SU-DHL-6 (cell line): ENCODE results near the gene AHCY.
A peak's percentile ranks its signal among the peaks of the same experiment; 100 is the strongest.
"Not testable (repeated sequence)": the region's sequence is repeated elsewhere in the genome, so short reads cannot be mapped to it uniquely, and the experiment has no call there.

ENCODE experiments used
- H2AFZ ChIP-seq: fragments of 200-600 bp; sonication (generic); 2 replicates; pipeline ENCODE4 v1.6.1; 2014; ENCODE audit warnings: low read depth, mild to moderate bottlenecking, moderate library complexity, mixed read lengths, antibody characterized with exemption, low read length; ENCODE audit not compliant: severe bottlenecking
- H3F3A ChIP-seq: fragments of 200-600 bp; shearing (Covaris generic); 2 replicates; pipeline ENCODE4 v1.6.0; 2016; ENCODE audit warnings: antibody characterized with exemption, mild to moderate bottlenecking; ENCODE audit not compliant: insufficient read depth
- H3K27ac ChIP-seq: fragments of 200-600 bp; sonication (generic); 2 replicates; pipeline ENCODE4 v1.5.1; 2016; ENCODE audit warnings: low read depth, mild to moderate bottlenecking, low read length, moderate library complexity, mixed read lengths
- H3K27me3 ChIP-seq: fragments of 200-600 bp; sonication (generic), shearing (Covaris generic); 2 replicates; pipeline ENCODE4 v1.6.0; 2014; ENCODE audit warnings: mild to moderate bottlenecking, low read length
- H3K36me3 ChIP-seq: fragments of 200-600 bp; sonication (generic); 2 replicates; pipeline ENCODE4 v1.6.1; 2014; ENCODE audit warnings: mild to moderate bottlenecking, low read length, mixed read lengths
- H3K4me2 ChIP-seq: fragments of 300-600, 200-600 bp; shearing (Covaris generic), sonication (generic); 2 replicates; pipeline ENCODE4 v1.6.0; 2014; ENCODE audit warnings: low read length, low read depth, mild to moderate bottlenecking; ENCODE audit not compliant: poor library complexity, severe bottlenecking
- H3K4me3 ChIP-seq: fragments of 200-600 bp; sonication (generic); 2 replicates; pipeline ENCODE4 v1.5.1; 2014; ENCODE audit warnings: antibody characterized with exemption, low read length, mild to moderate bottlenecking, mixed read lengths; ENCODE audit not compliant: insufficient read depth, poor library complexity, severe bottlenecking
- H3K79me2 ChIP-seq: fragments of 200-600 bp; sonication (generic); 2 replicates; pipeline ENCODE4 v1.6.1; 2014; ENCODE audit warnings: mild to moderate bottlenecking, low read length, moderate library complexity; ENCODE audit not compliant: insufficient read depth
- H3K9ac ChIP-seq: fragments of 200-600 bp; sonication (generic); 2 replicates; pipeline ENCODE4 v1.7.0; 2014; ENCODE audit warnings: mild to moderate bottlenecking, low read length
- H3K9me2 ChIP-seq: fragments of 200-600 bp; sonication (generic); replicated peaks from 2 replicates; pipeline ENCODE4 v1.6.1; 2014; ENCODE audit warnings: low read length; ENCODE audit not compliant: insufficient read depth
- H3K9me3 ChIP-seq: fragments of 200-600 bp; sonication (generic); 2 replicates; pipeline ENCODE4 v1.6.1; 2014; ENCODE audit warnings: low read length, mixed read lengths; ENCODE audit not compliant: insufficient read depth
- H4K20me1 ChIP-seq: fragments of 200-600 bp; sonication (generic); 2 replicates; pipeline ENCODE4 v1.6.1; 2014; ENCODE audit warnings: low read depth, mild to moderate bottlenecking, antibody characterized with exemption, low read length, moderate library complexity, mixed read lengths
- EZH2phosphoT487 ChIP-seq: fragments of 200-600 bp; sonication (generic), shearing (Covaris generic); conservative IDR thresholded peaks from 2 replicates; pipeline ENCODE4 v1.6.1; 2018; ENCODE audit warnings: mild to moderate bottlenecking, antibody characterized with exemption, low read length, moderate library complexity, mixed read lengths
- TF ChIP-seq, protein P1 (sequence below): fragments of 200-600 bp; sonication (generic); IDR thresholded peaks from one replicate; pipeline ENCODE4 v1.5.1; 2017; ENCODE audit warnings: antibody characterized with exemption, mild to moderate bottlenecking, low read length, moderate library complexity; ENCODE audit not compliant: insufficient read depth, poor library complexity, severe bottlenecking

Gene AHCY

DNA sequence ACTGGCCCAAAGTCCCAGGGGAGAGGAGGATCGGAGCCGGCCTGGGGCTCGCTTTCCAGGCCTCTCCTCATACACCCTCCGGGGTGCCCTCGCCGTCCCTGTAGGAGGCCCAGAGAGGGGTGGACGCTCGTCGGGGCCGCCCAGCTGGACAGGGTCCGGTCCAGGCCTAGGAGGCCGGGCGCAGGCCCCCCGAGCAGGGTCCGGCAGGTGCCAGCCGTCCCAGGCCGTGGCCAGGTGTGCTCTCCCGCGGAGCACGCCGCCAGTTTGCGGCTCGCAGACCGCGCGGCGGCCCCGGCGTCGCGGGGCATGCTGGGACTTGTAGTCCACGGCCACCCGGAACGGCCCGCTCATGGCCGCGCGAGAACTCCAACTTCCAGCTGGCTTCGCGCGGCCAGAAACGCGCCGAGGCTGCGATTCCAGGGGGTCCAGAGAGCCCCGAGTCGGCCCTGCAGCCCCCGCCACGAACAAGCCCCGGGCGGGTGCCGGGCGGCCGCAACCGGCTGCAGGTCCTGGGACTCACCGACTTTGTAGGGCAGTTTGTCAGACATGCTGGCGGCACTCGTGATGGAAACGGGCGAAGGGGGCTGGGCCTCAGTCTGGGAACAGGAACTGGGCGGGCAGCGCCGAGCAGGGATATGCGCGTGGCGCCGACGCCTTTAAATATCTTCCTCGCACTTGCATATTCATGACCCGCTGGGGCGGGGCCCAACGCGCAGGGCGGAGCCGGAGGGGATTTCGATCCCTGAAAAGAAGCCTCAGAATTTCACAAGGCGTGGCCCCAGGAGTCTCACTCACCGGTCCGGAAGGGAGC, at the start of gene AHCY:
Gene AHCY, minus strand, starts transcription at position 633 of the 811 bp plus-strand sequence. Its CDS starts 85 bp downstream, at position 548.
- Histone ChIP-seq H3K4me2 (peak within 1 kb of the TSS; percentile 80), H3K27ac (peak within 1 kb of the TSS; percentile 78), H3K9me2 (no peaks in the 10 kb centered on the region), H3F3A (no peaks in the 10 kb centered on the region), H4K20me1 (no peaks in the 10 kb centered on the region), H3K9ac (peak within 1 kb of the TSS; percentile 91), H2AFZ (peak within 1 kb of the TSS; percentile 85), H3K79me2 (peaks cover 43% of the 10 kb centered on the region), H3K36me3 (no peaks in the 10 kb centered on the region), H3K27me3 (no peaks in the 10 kb centered on the region), H3K9me3 (no peaks in the 10 kb centered on the region), H3K4me3 (peak within 1 kb of the TSS; percentile 85)
- TF ChIP-seq, protein P1, sequence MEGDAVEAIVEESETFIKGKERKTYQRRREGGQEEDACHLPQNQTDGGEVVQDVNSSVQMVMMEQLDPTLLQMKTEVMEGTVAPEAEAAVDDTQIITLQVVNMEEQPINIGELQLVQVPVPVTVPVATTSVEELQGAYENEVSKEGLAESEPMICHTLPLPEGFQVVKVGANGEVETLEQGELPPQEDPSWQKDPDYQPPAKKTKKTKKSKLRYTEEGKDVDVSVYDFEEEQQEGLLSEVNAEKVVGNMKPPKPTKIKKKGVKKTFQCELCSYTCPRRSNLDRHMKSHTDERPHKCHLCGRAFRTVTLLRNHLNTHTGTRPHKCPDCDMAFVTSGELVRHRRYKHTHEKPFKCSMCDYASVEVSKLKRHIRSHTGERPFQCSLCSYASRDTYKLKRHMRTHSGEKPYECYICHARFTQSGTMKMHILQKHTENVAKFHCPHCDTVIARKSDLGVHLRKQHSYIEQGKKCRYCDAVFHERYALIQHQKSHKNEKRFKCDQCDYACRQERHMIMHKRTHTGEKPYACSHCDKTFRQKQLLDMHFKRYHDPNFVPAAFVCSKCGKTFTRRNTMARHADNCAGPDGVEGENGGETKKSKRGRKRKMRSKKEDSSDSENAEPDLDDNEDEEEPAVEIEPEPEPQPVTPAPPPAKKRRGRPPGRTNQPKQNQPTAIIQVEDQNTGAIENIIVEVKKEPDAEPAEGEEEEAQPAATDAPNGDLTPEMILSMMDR, result no peak
- TF ChIP-seq EZH2phosphoT487, result no peak

DNA sequence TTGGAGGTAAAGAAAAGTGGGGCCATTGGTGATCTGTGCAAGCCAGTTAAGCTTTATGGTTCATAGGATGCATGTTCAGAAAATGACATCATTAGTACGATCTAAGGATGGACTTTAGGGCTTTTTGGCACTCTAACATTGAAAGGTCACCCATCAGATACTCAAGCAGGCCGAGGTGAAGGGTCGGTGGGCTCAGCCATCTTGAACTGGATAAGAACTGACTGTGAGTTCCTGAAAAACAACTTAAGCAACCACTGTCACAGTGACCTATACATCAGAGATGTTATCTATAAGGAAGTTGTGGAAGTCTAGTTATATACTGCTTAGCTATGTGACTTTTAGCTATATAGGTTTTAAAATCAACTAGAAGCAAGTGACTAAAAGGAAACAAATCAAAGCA, 46.9 kb upstream of the AHCY start:
- Histone ChIP-seq H3F3A (no peaks in the 10 kb centered on the region), H3K9ac (no peak overlapping the region), H3K27me3 (no peaks in the 10 kb centered on the region), H3K4me3 (no peak overlapping the region), H3K36me3 (no peaks in the 10 kb centered on the region), H2AFZ (no peak overlapping the region), H3K27ac (no peak overlapping the region), H3K4me2 (no peak overlapping the region), H3K9me2 (no peaks in the 10 kb centered on the region), H3K79me2 (no peaks in the 10 kb centered on the region), H4K20me1 (no peaks in the 10 kb centered on the region), H3K9me3 (no peaks in the 10 kb centered on the region)
- TF ChIP-seq, protein P1, result no peak
- TF ChIP-seq EZH2phosphoT487, result no peak

DNA sequence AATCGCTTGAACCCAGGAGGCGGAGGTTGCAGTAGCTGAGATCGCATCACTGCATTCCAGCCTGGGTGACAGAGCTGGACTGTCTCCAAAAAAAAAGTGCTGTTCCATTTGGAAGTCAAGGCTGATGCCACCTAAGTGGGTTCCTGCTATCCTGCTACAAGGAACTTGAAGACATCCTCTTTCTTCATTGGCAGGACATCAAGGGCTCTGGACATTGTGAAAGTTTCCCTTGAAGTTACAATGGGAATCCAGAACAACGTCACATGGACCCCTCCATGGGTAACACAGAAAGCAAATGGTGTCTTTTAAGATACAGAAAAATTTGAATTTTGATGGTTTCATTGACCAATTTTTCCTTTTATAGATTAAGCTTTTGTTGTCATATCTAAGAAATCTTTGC, 44.4 kb upstream of the AHCY start:
- Histone ChIP-seq H2AFZ (no peak overlapping the region), H3K36me3 (no peaks in the 10 kb centered on the region), H3F3A (no peaks in the 10 kb centered on the region), H3K4me2 (no peak overlapping the region), H4K20me1 (no peaks in the 10 kb centered on the region), H3K9me3 (no peaks in the 10 kb centered on the region), H3K4me3 (no peak overlapping the region), H3K79me2 (no peaks in the 10 kb centered on the region), H3K9me2 (no peaks in the 10 kb centered on the region), H3K27me3 (no peaks in the 10 kb centered on the region), H3K27ac (no peak overlapping the region), H3K9ac (no peak overlapping the region)
- TF ChIP-seq, protein P1, result no peak
- no peak for TF ChIP-seq EZH2phosphoT487

DNA sequence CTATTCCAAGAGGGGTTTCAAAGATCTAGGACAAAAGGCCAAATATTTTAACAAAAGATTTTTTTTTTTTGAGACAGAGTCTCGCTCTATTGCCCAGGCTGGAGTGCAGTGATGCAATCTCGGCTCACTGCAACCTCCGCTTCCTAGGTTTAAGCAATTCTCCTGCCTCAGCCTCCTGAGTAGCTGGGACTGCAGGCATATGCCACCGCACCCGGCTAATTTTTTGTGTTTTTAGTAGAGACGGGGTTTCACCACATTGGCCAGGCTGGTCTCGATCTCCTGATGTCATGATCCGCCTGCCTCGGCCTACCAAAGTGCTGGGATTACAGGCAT, 43.3 kb upstream of the AHCY start:
- not testable (repeated sequence) for H3K9ac ChIP-seq, H3K4me2 ChIP-seq, H4K20me1 ChIP-seq

DNA sequence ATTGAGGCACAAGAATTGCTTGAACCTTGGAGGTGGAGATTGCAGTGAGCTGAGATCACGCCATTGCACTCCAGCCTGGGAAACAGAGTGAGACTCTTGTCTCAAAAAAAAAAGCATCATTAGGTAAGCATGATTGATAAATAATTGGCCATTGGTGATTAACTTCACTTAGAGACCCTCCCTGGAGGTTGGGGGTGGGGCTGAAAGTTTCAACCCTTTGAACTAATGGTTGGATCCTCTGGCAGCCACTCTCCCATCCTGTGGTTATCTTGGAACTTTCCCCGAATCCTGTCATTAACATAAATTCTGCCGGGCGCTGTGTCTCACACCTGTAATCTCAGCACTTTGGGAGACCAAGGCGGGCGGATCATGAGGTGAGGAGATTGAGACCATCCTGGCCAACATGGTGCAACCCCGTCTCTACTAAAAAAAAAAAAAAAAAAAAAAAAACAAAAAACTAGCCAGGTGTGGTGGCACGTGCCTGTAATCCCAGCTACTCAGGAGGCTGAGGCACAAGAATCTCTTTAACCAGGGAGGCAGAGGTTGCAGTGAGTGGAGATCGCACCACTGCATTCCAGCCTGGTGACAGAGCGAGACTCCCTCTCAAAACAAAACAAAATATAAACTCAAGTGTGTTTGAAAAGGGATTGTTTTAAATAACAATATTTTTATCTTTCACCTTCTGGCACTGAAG, 42.8 kb upstream of the AHCY start:
- H3F3A ChIP-seq, H4K20me1 ChIP-seq, H3K79me2 ChIP-seq, H3K4me2 ChIP-seq, H3K9ac ChIP-seq, H3K36me3 ChIP-seq, H3K4me3 ChIP-seq, H2AFZ ChIP-seq, H3K9me3 ChIP-seq, H3K27me3 ChIP-seq, H3K9me2 ChIP-seq, H3K27ac ChIP-seq: not testable (repeated sequence)

More for the DNA sequence above, 43.3 kb upstream of the AHCY start:
- not testable (repeated sequence) for H3F3A ChIP-seq, H3K36me3 ChIP-seq, H2AFZ ChIP-seq, H3K4me3 ChIP-seq, H3K27ac ChIP-seq, H3K9me3 ChIP-seq, H3K27me3 ChIP-seq, H3K79me2 ChIP-seq, H3K9me2 ChIP-seq
